Measurements from ENCODE around the gene EBP. TPM values are rescaled to one million over a fixed set of nuclear protein-coding genes. Genes with fewer than 3 reads are reported as not detected.

EBP gene
- total RNA-seq, 1 donor from 2014 or later = 55.2 TPM

DNA sequence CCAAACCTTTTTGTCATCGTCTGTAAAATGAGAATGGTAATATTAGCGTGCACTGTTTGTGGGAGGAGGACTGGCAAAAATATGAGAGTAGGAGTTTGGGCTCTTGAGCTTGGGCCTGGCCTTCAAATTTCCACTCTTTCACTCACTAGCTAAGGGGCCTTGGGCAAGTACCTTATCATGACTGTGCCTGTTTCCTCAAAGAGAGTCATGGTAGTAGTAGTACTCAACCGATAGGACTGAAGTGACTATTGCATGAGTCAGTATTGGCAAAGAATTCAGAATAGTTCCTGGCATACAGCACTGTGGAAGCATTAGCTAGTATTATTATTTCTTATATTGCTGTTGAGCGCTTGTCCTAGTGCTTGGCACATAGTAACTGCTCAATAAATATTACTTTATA is 36.7 kb downstream of the EBP start:
- Histone ChIP-seq H3K9me3 (no peaks in the 10 kb centered on the region), H3K27ac (no peak overlapping the region), H3K4me1 (no peaks in the 10 kb centered on the region), H3K36me3 (peaks cover 0 to 24% of the 10 kb centered on the region in 2 donors), H3K27me3 (no peaks in the 10 kb centered on the region), H3K4me3 (no peak overlapping the region)
- no peak for TF ChIP-seq POLR2AphosphoS5 (IDR thresholded peaks at IDR 0.05; ENCODE audit: insufficient read depth in 1 of 2, low read depth in 1 of 2)
- TF ChIP-seq POLR2A (IDR thresholded peaks at IDR 0.05) = no peak
- no peak for DNase-seq (ENCODE audit: extremely low spot score in 2 of 2)
- intact Hi-C loops (cut with DNase I) = no loop called here

DNA sequence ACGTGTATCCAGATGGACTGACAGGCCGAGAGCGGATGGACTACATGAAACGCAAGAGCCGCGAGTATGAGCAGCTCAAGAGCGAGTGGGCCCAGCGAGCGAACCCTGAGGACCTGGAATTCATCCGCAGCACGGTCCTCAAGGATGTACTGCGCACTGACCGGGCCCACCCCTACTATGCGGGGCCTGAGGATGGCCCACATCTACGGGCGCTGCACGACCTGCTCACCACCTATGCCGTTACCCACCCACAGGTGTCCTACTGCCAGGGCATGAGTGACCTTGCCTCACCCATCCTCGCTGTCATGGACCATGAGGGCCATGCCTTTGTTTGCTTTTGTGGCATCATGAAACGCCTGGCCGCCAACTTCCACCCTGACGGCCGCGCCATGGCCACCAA is 38.0 kb downstream of the EBP start:
- no peak for DNase-seq (ENCODE audit: extremely low spot score in 2 of 2)
- H3K27ac ChIP-seq = no peak overlapping the region
- H3K4me3 ChIP-seq = no peak overlapping the region
- no peaks in the 10 kb centered on the region for H3K27me3 ChIP-seq
- H3K36me3 ChIP-seq = peaks cover 0 to 24% of the 10 kb centered on the region in 2 donors
- no peaks in the 10 kb centered on the region for H3K9me3 ChIP-seq
- intact Hi-C loops (cut with DNase I) = no loop called here
- no peak for TF ChIP-seq POLR2A (IDR thresholded peaks at IDR 0.05)
- no peak for TF ChIP-seq POLR2AphosphoS5 (IDR thresholded peaks at IDR 0.05; ENCODE audit: insufficient read depth in 1 of 2, low read depth in 1 of 2)
- TF ChIP-seq, protein P1, sequence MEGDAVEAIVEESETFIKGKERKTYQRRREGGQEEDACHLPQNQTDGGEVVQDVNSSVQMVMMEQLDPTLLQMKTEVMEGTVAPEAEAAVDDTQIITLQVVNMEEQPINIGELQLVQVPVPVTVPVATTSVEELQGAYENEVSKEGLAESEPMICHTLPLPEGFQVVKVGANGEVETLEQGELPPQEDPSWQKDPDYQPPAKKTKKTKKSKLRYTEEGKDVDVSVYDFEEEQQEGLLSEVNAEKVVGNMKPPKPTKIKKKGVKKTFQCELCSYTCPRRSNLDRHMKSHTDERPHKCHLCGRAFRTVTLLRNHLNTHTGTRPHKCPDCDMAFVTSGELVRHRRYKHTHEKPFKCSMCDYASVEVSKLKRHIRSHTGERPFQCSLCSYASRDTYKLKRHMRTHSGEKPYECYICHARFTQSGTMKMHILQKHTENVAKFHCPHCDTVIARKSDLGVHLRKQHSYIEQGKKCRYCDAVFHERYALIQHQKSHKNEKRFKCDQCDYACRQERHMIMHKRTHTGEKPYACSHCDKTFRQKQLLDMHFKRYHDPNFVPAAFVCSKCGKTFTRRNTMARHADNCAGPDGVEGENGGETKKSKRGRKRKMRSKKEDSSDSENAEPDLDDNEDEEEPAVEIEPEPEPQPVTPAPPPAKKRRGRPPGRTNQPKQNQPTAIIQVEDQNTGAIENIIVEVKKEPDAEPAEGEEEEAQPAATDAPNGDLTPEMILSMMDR (IDR thresholded peaks at IDR 0.05) = no peak
- no peaks in the 10 kb centered on the region for H3K4me1 ChIP-seq

DNA sequence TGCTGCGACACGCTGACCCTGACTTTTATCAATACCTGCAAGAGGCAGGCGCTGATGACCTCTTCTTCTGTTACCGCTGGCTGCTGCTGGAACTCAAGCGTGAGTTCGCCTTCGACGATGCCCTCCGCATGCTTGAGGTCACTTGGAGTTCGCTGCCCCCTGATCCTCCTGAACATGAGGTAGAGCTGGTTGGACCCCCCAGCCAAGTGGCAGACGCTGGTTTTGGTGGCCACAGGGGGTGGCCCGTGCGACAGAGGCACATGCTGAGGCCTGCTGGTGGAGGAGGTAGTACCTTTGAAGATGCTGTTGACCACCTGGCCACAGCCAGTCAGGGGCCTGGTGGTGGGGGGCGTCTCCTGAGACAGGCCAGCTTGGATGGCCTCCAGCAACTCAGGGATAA is 38.4 kb downstream of the EBP start:
- intact Hi-C loops (cut with DNase I) = no loop called here
- Histone ChIP-seq H3K9me3 (no peaks in the 10 kb centered on the region), H3K27ac (no peak overlapping the region), H3K4me1 (no peaks in the 10 kb centered on the region), H3K36me3 (peaks cover 0 to 24% of the 10 kb centered on the region in 2 donors), H3K4me3 (no peak overlapping the region), H3K27me3 (no peaks in the 10 kb centered on the region)
- TF ChIP-seq POLR2AphosphoS5 (IDR thresholded peaks at IDR 0.05; ENCODE audit: insufficient read depth in 1 of 2, low read depth in 1 of 2) = no peak
- TF ChIP-seq POLR2A (IDR thresholded peaks at IDR 0.05) = no peak
- TF ChIP-seq, protein P1 (IDR thresholded peaks at IDR 0.05) = no peak
- no peak for DNase-seq (ENCODE audit: extremely low spot score in 2 of 2)

DNA sequence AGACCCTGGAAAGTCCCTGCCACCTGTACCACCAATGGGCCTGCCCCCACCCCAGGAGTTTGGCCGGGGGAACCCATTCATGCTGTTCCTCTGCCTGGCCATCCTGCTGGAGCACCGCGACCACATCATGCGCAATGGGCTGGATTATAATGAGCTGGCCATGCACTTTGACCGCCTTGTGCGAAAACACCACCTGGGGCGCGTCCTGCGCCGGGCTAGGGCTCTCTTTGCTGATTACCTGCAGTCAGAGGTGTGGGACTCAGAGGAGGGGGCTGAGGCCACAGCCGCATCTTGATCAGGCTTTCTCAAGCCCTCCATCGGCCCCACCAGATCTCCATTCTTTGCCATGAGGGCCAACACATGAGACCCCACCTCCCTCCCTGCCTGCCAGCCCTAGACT is 39.1 kb downstream of the EBP start:
- Histone ChIP-seq H3K9me3 (no peaks in the 10 kb centered on the region), H3K36me3 (peaks cover 0 to 24% of the 10 kb centered on the region in 2 donors), H3K4me1 (no peaks in the 10 kb centered on the region), H3K4me3 (no peak overlapping the region), H3K27ac (no peak overlapping the region), H3K27me3 (no peaks in the 10 kb centered on the region)
- intact Hi-C loops (cut with DNase I) = no loop called here
- no peak for DNase-seq (ENCODE audit: extremely low spot score in 2 of 2)
- TF ChIP-seq, protein P1 (IDR thresholded peaks at IDR 0.05) = no peak
- no peak for TF ChIP-seq POLR2AphosphoS5 (IDR thresholded peaks at IDR 0.05; ENCODE audit: insufficient read depth in 1 of 2, low read depth in 1 of 2)
- no peak for TF ChIP-seq POLR2A (IDR thresholded peaks at IDR 0.05)

DNA sequence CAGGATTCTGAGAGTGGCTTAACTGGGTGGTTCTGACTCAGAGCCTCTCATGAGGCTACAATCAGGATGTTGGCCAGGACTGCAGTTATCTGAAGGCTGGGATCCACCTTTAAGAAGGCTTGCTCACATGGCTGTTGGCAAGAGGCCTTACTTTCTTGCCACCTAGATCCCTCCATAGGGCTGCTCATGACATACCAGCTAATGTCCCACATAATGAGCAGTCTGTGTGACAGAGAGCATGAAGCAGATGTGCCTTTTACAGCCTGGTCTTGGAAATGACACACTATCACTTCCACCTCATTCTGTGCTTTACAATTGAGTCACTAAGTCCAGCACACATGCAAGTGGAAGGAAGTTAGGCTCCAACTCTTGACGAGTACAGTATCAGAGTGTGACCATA is 48.4 kb downstream of the EBP start:
- H3K27me3 ChIP-seq = no peaks in the 10 kb centered on the region
- TF ChIP-seq, protein P1 (IDR thresholded peaks at IDR 0.05) = no peak
- TF ChIP-seq POLR2AphosphoS5 (IDR thresholded peaks at IDR 0.05; ENCODE audit: insufficient read depth in 1 of 2, low read depth in 1 of 2) (no peak), POLR2A (IDR thresholded peaks at IDR 0.05) (no peak)
- H3K27ac ChIP-seq = no peak overlapping the region
- peaks cover 0 to under 1% of the 10 kb centered on the region in 2 donors for H3K36me3 ChIP-seq
- H3K9me3 ChIP-seq = no peaks in the 10 kb centered on the region
- DNase-seq (ENCODE audit: extremely low spot score in 2 of 2) = no peak
- H3K4me1 ChIP-seq = no peaks in the 10 kb centered on the region
- intact Hi-C loops (cut with DNase I) = no loop called here
- H3K4me3 ChIP-seq = no peak overlapping the region
